Frontal cortex (tissue), 4 donors: Measurements from ENCODE around the gene OR2S2. TPM values are rescaled to one million over a fixed set of nuclear protein-coding genes. Genes with fewer than 3 reads are reported as not detected.

Experiments used
- DNase-seq, 2 donors: peaks; one replicate each; pipeline ENCODE4 v3.0.0; 2012; ENCODE audit warnings: low spot score in 2 of 2
- FAIRE-seq: peaks from 2 replicates; lab custom pipeline; 2012; peaks lifted over from hg19 to GRCh38; lab: Jason Lieb, UNC
- total RNA-seq: library from RNA; depleted of rRNA; stranded (reverse); fragments of >200 nt; gene quantifications from one replicate; pipeline ENCODE4 v1.2.3, GENCODE V29; 2014
- donor health status: control.
- donor health status: control.
- donor health status: control.

Gene OR2S2
- total RNA-seq, 1 donor from 2014 or later: not detected

DNA sequence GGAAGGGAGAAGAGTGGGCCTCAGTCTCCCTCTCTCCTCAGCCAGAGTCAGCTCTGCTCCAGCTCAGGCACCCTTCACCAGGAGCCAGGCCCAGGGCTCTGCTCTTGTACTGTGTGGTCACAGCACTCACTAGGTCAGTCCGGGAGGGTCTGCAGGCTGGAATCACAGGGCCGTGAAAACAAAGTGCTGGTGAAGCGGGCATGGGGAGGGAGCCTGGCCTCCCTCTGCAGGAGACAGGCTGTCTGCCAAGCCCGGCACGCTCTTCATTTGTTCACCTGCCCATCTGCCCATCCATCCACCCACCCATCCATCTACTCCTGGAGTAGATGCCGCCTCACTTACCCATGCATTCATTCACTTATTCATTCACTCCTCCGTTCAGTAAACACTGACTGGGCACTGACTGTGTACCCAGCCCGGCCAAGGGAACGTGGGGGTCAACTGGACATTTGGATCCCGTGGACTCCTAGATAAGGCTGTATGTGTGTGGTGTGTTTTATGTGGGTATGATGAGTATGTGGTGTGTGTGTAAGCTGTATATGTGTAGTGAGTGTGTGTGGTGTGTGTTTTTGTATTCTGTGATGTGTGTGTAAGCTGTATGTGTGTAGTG is 45.1 kb downstream of the OR2S2 start:
- DNase-seq: no peak

DNA sequence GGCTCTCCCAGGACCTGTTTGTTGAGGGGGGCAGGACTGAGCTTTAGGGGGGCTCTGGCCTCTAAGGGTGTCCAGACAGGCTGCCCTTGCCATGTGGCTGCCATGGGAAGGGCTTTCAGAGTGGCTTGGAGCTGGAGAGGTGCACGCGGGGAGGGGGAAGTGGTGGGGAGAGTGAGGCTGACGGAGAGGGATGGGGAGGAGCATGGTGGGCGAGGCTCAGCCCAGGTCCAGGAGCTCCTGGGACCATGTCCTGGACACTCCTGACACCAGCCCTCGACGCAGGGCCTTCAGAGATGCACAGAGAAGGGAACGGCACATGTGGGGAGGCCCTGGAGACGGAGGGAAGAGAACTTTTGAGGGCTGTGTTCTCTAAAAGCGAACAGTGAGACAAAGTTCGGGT is 46.3 kb downstream of the OR2S2 start:
- FAIRE-seq (no peak), DNase-seq (no peak)

More for the DNA sequence above, 45.1 kb downstream of the OR2S2 start:
- FAIRE-seq: no peak

DNA sequence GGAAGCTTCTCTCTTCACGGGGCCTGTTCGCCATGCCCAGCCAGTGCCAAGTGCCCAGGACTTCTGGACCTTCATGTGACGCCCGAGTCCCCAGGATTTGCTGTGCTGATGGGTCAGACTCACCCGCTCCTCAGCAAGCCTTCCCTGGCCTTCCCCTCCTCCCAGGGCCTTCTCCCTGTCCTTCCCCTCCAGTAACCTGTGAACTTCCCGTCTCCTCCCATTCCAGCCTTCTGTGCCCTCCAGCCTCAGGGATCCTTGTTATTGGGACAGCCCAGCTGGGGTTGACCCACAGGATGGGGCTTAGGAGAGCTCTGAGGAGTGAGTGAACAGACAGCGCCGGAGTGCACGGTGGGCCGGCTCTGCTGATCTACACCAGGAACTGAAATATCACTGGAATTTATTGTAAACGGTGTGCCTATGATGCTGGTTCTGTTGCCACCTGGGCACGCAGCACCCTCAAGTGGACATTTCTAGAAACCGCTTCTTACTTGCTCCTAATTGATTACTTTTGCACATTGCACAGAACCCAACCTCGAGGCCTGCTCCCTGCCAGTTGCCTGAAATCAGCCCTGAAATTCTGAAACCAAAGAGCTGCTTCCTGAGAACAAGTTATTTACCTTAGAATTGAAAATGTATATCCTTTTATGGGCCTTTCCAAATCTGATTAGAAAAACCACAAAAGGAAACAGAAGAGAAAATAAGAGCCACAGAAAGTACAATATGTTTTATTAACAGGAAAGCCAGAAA is 47.2 kb downstream of the OR2S2 start:
- FAIRE-seq (no peak), DNase-seq (no peak)

- no peak for FAIRE-seq
These were observed 48.0 kb downstream of the OR2S2 start for GRCh38 chr9:35909687-35910612.

GRCh38 chr9:35909274-35909673 is 48.7 kb downstream of the OR2S2 start, which contains the start of gene SPAAR:
TSS of gene SPAAR (plus strand) at chr9:35909490. CDS start at chr9:35910464, 974 bp downstream.
- FAIRE-seq (no peak), DNase-seq (no peak)

More at GRCh38 chr9:35909687-35910612, 48.0 kb downstream of the OR2S2 start:
- no peak for DNase-seq

DNA sequence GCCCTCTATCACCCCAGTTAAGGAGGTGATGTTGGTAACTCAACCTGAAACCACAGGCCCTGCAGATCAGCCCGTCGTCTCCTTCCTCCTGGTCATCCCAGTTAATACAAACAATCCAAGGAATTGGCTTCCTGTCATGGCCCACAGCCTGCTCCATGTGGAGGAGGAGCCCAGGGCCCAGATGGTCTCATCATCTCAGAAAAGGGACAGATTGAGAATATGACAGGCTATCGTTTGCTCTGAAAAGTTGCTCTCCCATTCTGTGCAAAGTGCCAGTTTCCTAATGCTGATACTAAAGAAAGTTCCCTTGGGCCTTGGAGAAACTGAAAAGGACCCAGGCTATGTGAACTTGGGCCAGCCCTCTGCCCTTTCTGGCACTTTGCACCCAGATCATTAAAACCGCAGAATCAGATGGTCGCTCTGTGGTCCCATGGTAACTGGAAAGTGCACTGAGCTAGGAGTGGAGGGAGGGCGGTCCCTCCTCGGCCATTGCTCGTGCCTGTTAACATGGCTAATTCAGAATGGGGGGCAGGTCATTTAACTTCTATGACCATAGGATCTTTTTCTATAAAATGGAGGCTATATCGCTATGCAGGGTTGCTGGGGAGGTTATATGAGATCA is 49.3 kb downstream of the OR2S2 start:
- DNase-seq: no peak
- FAIRE-seq: no peak

- FAIRE-seq (no peak), DNase-seq (peak; percentile 37 to 71)
These were observed 50.0 kb downstream of the OR2S2 start for GRCh38 chr9:35907711-35908503.

Other genes starting within 250 kb of the OR2S2 start
- 16.3 TPM for gene TLN1, start 226.0 kb downstream of the OR2S2 start, total RNA-seq
- gene CREB3, start 225.5 kb downstream of the OR2S2 start, total RNA-seq: 30.6 TPM
- 48.9 TPM for gene GBA2, start 208.9 kb downstream of the OR2S2 start, total RNA-seq
- 10.2 TPM for gene RGP1, start 208.9 kb downstream of the OR2S2 start, total RNA-seq
- gene MSMP, start 203.9 kb downstream of the OR2S2 start, total RNA-seq: 0.41 TPM
- 11.0 TPM for gene NPR2, start 166.6 kb downstream of the OR2S2 start, total RNA-seq
- 2.9 TPM for gene SPAG8, start 145.9 kb downstream of the OR2S2 start, total RNA-seq
- 9.0 TPM for gene HINT2, start 143.1 kb downstream of the OR2S2 start, total RNA-seq
- not detected for gene FAM221B, start 129.4 kb downstream of the OR2S2 start, total RNA-seq
- gene TMEM8B, start 128.9 kb downstream of the OR2S2 start, total RNA-seq: 4.1 TPM
- gene OR13J1, start 87.8 kb downstream of the OR2S2 start, total RNA-seq: not detected
- 0.82 TPM for gene HRCT1, start 52.0 kb downstream of the OR2S2 start, total RNA-seq
- 0.41 TPM for gene SPAAR, start 48.7 kb downstream of the OR2S2 start, total RNA-seq
- 7.3 TPM for gene RECK, start 78.8 kb upstream of the OR2S2 start, total RNA-seq
- 8.6 TPM for gene GLIPR2, start 178.6 kb upstream of the OR2S2 start, total RNA-seq
- not detected for gene CCIN, start 211.2 kb upstream of the OR2S2 start, total RNA-seq
- gene CLTA, start 232.8 kb upstream of the OR2S2 start, total RNA-seq: 152 TPM